HG03108 (cell line): Measurements from ENCODE around the gene BTN2A1.
"Not testable (repeated sequence)": the region's sequence is repeated elsewhere in the genome, so short reads cannot be mapped to it uniquely, and the experiment has no call there.

ENCODE experiments used
- ATAC-seq: cut with Tn5 transposase; IDR thresholded peaks from one replicate; pipeline ENCODE4 v1.9.1; 2021; ENCODE audit warnings: moderate library complexity; ENCODE audit not compliant: unreplicated experiment

BTN2A1 gene

GRCh38 chr6:26489996-26490964, 32.5 kb downstream of the BTN2A1 start:
- ATAC-seq = no peak

GRCh38 chr6:26491604-26492003, 33.8 kb downstream of the BTN2A1 start:
- no peak for ATAC-seq

- ATAC-seq = no peak
Measured at GRCh38 chr6:26493258-26493657, 35.5 kb downstream of the BTN2A1 start.

- no peak for ATAC-seq
Measured at GRCh38 chr6:26494117-26494516, 36.4 kb downstream of the BTN2A1 start.

- no peak for ATAC-seq
Measured at GRCh38 chr6:26495281-26495680, 37.5 kb downstream of the BTN2A1 start.

GRCh38 chr6:26497610-26498009, 39.9 kb downstream of the BTN2A1 start:
- no peak for ATAC-seq

- no peak for ATAC-seq
Measured at GRCh38 chr6:26500102-26500501, 42.3 kb downstream of the BTN2A1 start, which contains the start of gene BTN1A1. Gene BTN1A1, plus strand, starts transcription at chr6:26500303. Its CDS starts 984 bp downstream, at chr6:26501287.

GRCh38 chr6:26501482-26501986, 43.8 kb downstream of the BTN2A1 start:
- ATAC-seq = no peak

- ATAC-seq = peak; percentile 67
Measured at GRCh38 chr6:26502165-26502564, 44.4 kb downstream of the BTN2A1 start.

- no peak for ATAC-seq
Measured at GRCh38 chr6:26502626-26503025, 44.9 kb downstream of the BTN2A1 start.

GRCh38 chr6:26507658-26508057, 49.9 kb downstream of the BTN2A1 start:
- no peak for ATAC-seq

GRCh38 chr6:26511033-26511432, 53.3 kb downstream of the BTN2A1 start:
- not testable (repeated sequence) for ATAC-seq

- ATAC-seq = no peak
Measured at GRCh38 chr6:26514984-26515383, 57.2 kb downstream of the BTN2A1 start.

- ATAC-seq = no peak
Measured at GRCh38 chr6:26516481-26517427, 59.0 kb downstream of the BTN2A1 start.
